ENCODE results near the gene PCYT1A.

The PCYT1A gene

GRCh38 chr3:196235452-196236122 lies 51.9 kb downstream of the PCYT1A start:
- DNase-seq = no peak

- DNase-seq = no peak
Measured at GRCh38 chr3:196232882-196233251, 54.7 kb downstream of the PCYT1A start.

GRCh38 chr3:196232154-196232881 lies 55.2 kb downstream of the PCYT1A start:
- DNase-seq = no peak

- no peak for DNase-seq
Measured at GRCh38 chr3:196227629-196228493, 59.7 kb downstream of the PCYT1A start.

GRCh38 chr3:196227121-196227561 lies 60.4 kb downstream of the PCYT1A start:
- DNase-seq = no peak

GRCh38 chr3:196225763-196226364 lies 61.7 kb downstream of the PCYT1A start:
- no peak for DNase-seq

- DNase-seq = no peak
Measured at GRCh38 chr3:196225086-196225485, 62.4 kb downstream of the PCYT1A start.

GRCh38 chr3:196222876-196223595 lies 64.5 kb downstream of the PCYT1A start:
- DNase-seq = no peak

- DNase-seq = no peak
Measured at GRCh38 chr3:196220991-196221390, 66.5 kb downstream of the PCYT1A start.

GRCh38 chr3:196220587-196220986 lies 66.9 kb downstream of the PCYT1A start:
- DNase-seq = no peak

GRCh38 chr3:196219970-196220311 lies 67.6 kb downstream of the PCYT1A start:
- no peak for DNase-seq

GRCh38 chr3:196219194-196219969 lies 68.1 kb downstream of the PCYT1A start:
- DNase-seq = no peak

- DNase-seq = no peak
Measured at GRCh38 chr3:196218155-196218712, 69.3 kb downstream of the PCYT1A start.

- no peak for DNase-seq
Measured at GRCh38 chr3:196217307-196218154, 70.0 kb downstream of the PCYT1A start.

- DNase-seq = no peak
Measured at GRCh38 chr3:196216681-196217211, 70.8 kb downstream of the PCYT1A start.

GRCh38 chr3:196216089-196216564 lies 71.4 kb downstream of the PCYT1A start, which contains the start of gene SLC51A:
Gene SLC51A (plus strand): TSS chr3:196216534. CDS start chr3:196216713, 179 bp downstream.
- DNase-seq = no peak

- DNase-seq = no peak
Measured at GRCh38 chr3:196215493-196216020, 72.0 kb downstream of the PCYT1A start.

GRCh38 chr3:196214783-196215441 lies 72.6 kb downstream of the PCYT1A start:
- DNase-seq = no peak

Measured in retina (tissue), 1 donor.